HUES64 (cell line): ENCODE results near the gene LUC7L3.

ENCODE experiments used
- H3K27ac ChIP-seq: 2 replicates; pipeline ENCODE4 v1.7.0; 2013; ENCODE audit warnings: low read depth, low read length, inconsistent platforms
- H3K27me3 ChIP-seq: 2 replicates; pipeline ENCODE4 v1.6.1; 2013; ENCODE audit warnings: mild to moderate bottlenecking, low read length; ENCODE audit not compliant: insufficient read depth
- H3K36me3 ChIP-seq: 2 replicates; pipeline ENCODE4 v1.6.1; 2013; ENCODE audit warnings: mild to moderate bottlenecking, low read length; ENCODE audit not compliant: insufficient read depth
- H3K4me1 ChIP-seq: 2 replicates; pipeline ENCODE4 v1.6.1; 2013; ENCODE audit warnings: mild to moderate bottlenecking, low read length, moderate library complexity; ENCODE audit not compliant: insufficient read depth
- H3K4me3 ChIP-seq: 2 replicates; pipeline ENCODE4 v1.5.1; 2013; ENCODE audit warnings: mild to moderate bottlenecking, low read length, moderate library complexity
- H3K9ac ChIP-seq: 2 replicates; pipeline ENCODE4 v1.6.1; 2013; ENCODE audit warnings: mild to moderate bottlenecking, low read depth, low read length
- H3K9me3 ChIP-seq: 2 replicates; pipeline ENCODE4 v1.6.1; 2013; ENCODE audit warnings: low read depth, low read length; ENCODE audit not compliant: insufficient read depth
- WGBS: fragments of 150-250, 120-280 bp; methylation state at CpG from one replicate; pipeline ENCODE4 v1.1.7; 2013; ENCODE audit warnings: missing lambda C conversion rate; 5-methylcytosine and 5-hydroxymethylcytosine counted together

LUC7L3 gene

DNA sequence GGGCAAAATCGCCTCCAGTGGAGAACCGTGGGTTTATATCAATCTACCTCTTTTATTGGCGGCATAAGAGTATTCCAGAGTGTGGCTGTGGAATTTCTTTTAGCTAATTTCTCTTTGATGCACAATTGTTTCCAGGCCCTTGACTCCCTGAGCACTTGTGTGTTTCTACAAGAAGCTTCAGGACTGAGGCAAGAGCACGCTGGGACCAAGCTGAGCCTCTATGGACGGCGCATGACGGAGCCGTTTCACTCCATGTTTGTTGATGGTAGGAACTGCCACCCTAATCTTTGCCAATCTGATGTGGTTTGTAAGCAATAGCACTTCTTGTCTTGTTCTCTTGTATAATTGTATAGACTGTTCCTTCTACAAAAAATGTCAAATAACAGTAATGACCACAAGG lies 59.1 kb downstream of the LUC7L3 start:
- H3K36me3 ChIP-seq: no peaks in the 10 kb centered on the region
- no peaks in the 10 kb centered on the region for H3K4me1 ChIP-seq
- H3K9ac ChIP-seq: no peak overlapping the region
- H3K4me3 ChIP-seq: no peak overlapping the region
- no peaks in the 10 kb centered on the region for H3K9me3 ChIP-seq
- 91% methylated on average over 8 of the region's 8 CpGs for WGBS
- H3K27ac ChIP-seq: no peak overlapping the region
- H3K27me3 ChIP-seq: no peaks in the 10 kb centered on the region

DNA sequence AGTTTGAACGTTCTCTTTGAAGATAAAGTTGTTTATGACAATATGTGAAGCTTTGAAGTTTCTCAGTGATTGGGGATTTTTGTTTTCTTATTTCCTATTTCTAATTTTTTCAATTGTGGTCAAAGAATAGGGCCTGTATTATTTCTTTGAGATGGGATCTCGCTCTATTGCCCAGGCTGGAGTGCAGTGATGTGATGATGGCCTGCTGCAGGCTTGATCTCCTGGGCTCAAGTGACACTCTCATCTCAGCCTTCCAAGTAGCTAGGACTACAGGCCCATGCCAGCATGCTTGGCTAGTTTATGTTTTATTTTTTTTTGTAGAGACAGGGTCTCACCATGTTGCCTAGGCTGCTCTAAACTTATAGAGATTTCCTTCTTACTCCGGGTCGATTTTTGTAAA lies 59.6 kb downstream of the LUC7L3 start:
- Histone ChIP-seq H3K27ac (no peak overlapping the region), H3K9me3 (no peaks in the 10 kb centered on the region), H3K27me3 (no peaks in the 10 kb centered on the region), H3K36me3 (no peaks in the 10 kb centered on the region), H3K4me1 (no peaks in the 10 kb centered on the region), H3K9ac (no peak overlapping the region), H3K4me3 (no peak overlapping the region)
- WGBS: 83% methylated on average over 2 of the region's 4 CpGs

DNA sequence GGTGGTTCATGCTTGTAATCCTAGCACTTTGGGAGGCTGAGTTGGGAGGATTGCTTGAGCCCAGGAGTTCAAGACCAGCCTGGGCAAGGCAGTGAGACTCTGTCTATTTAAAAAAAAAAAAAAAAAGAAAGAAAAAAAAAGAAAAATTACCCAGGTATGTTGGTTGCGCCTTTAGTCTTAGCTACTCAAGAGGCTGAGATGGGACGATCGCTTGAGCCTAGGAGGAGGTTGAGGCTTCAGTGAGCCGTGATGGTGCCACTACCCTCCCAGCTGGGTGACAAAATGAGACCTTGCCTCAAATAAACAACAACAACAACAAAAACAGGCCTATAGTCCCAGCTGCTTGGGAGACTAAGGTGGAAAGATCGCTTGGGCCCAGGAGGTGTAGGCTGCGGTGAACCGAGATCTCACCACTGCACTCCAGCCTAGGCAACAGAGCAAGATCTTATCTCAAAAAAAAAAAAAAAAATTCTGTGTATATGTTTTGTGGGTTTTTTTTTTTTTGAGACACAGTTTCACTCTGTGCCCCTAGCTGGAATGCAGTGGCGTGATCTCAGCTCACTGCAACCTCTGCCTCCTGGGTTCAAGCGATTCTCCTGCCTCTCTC lies 60.4 kb downstream of the LUC7L3 start:
- Histone ChIP-seq H3K9ac (no peak overlapping the region), H3K27me3 (no peaks in the 10 kb centered on the region), H3K4me3 (no peak overlapping the region), H3K4me1 (no peaks in the 10 kb centered on the region), H3K9me3 (no peaks in the 10 kb centered on the region), H3K27ac (no peak overlapping the region), H3K36me3 (no peaks in the 10 kb centered on the region)
- 94% methylated on average over 9 of the region's 9 CpGs for WGBS

DNA sequence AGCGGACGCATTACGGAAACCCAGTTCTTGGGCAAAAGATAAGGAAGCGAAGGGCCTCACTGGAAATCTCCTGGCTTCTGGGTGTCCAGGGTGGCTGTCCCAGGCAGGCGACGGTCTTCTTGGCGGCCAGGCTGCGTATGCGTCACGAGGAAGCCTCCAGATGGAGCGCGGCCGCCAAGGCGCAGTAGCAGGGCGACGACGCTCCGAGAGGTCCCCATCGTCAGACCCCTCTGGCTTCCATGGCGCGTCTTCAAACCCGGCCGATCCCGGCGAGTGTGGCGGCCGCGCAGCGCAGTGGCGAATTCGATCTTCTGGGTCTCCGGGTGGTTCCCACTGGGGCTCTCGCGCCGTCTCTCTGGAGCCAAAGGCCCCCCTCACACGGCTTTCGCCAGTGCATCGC lies 61.8 kb downstream of the LUC7L3 start:
- H3K27me3 ChIP-seq: no peaks in the 10 kb centered on the region
- no peak overlapping the region for H3K4me3 ChIP-seq
- no peak overlapping the region for H3K27ac ChIP-seq
- H3K4me1 ChIP-seq: no peaks in the 10 kb centered on the region
- WGBS: 96% methylated on average over 38 of the region's 38 CpGs
- H3K9ac ChIP-seq: no peak overlapping the region
- no peaks in the 10 kb centered on the region for H3K36me3 ChIP-seq
- H3K9me3 ChIP-seq: no peaks in the 10 kb centered on the region

DNA sequence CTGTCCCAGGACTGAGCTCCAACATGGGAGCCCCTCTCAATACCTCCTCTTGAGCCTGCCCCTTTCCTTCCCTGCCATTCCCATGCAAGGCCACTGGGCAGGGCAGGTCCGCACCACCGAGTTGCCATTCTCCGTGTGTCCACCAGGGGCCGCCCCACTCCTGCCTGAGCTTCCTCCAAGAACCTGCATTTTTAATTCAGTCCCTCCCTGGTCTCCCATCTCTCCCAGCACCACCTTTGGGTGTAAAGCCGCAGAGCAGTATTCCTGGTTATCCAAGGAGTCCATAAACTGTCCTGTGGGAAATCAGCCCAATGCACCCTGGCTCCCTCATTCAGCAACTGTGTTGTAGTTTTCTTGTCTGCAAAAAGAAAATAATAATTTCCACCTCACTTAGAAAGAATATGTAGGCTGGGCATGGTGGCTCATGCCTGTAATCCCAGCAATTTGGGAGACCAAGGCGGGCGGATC lies 63.8 kb downstream of the LUC7L3 start:
- Histone ChIP-seq H3K9ac (no peak overlapping the region), H3K27ac (no peak overlapping the region), H3K27me3 (no peaks in the 10 kb centered on the region), H3K4me3 (no peak overlapping the region), H3K4me1 (no peaks in the 10 kb centered on the region), H3K36me3 (no peaks in the 10 kb centered on the region), H3K9me3 (no peaks in the 10 kb centered on the region)
- 32% methylated on average over 7 of the region's 7 CpGs for WGBS

DNA sequence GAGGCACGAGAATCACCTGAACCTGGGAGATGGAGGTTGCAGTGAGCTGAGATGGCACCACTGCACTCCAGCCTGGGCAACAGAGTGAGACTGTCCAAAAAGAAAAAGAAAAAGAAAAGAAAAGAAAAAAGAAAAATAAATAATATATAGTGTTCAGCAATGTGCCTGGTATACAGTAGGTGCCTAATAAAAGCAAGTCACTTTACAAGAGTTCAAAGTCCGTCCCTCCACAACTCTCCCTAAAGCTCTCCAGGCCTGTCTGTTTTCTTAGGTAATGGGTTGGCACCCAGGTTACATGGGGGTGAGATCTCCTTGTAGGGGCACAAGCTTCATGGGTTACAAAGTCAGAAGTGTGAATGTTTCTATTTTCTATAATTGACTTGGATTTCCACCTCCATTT lies 64.5 kb downstream of the LUC7L3 start:
- Histone ChIP-seq H3K27ac (no peak overlapping the region), H3K9ac (no peak overlapping the region), H3K9me3 (no peaks in the 10 kb centered on the region), H3K36me3 (no peaks in the 10 kb centered on the region), H3K27me3 (no peaks in the 10 kb centered on the region), H3K4me3 (no peak overlapping the region), H3K4me1 (no peaks in the 10 kb centered on the region)
- 86% methylated on average over 2 of the region's 2 CpGs for WGBS

DNA sequence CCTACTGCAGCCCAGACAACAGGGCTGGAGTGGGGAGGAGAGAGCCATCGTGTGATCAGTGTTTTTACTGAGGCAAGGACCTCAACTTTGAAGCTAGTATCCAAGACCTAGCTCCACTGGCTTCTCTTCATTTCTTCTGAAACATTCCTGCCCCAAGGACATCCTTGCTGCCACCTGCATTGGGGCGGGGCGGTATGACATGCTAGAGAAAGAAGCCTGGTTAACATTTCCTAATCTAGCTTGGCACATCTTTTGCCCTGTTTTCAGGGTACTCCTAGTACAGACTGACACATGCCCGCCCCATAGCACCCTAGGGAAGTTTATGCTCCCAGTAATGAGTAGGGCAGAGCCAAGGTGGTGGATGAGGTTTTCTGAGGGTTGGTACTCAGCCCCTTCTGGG lies 65.7 kb downstream of the LUC7L3 start:
- no peaks in the 10 kb centered on the region for H3K36me3 ChIP-seq
- H3K27ac ChIP-seq: no peak overlapping the region
- H3K9me3 ChIP-seq: no peaks in the 10 kb centered on the region
- no peaks in the 10 kb centered on the region for H3K27me3 ChIP-seq
- 78% methylated on average over 4 of the region's 4 CpGs for WGBS
- H3K4me3 ChIP-seq: no peak overlapping the region
- no peak overlapping the region for H3K9ac ChIP-seq
- no peaks in the 10 kb centered on the region for H3K4me1 ChIP-seq

DNA sequence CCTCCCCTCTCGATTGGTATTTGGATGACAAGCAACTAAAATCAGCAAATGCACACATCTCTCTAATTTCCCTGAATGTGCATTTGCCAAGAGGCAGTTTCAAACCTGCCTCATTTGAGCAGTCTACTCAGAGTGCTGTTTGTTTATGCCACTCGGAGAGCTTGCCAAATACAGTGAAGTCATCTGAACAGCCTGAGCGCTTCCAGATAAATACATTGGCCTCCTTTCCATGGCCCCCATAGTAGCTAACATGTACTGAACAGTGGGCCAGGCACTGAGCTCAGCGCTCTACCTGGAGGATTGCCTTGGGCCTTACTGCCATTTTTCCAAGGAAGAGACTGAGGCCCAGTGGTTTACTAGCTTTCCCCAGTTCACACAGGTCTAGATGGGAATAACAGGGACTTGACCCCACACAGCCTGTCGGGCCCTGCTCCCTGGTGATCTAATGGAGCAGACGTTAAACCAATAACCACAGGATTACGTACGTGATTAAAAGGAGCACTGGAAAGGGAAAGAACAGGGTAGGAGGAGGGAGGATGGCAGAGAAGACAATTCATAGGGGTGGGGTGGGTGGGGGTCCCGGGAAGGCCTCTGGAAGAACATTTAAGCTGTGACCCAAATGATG lies 66.7 kb downstream of the LUC7L3 start:
- no peak overlapping the region for H3K27ac ChIP-seq
- H3K9ac ChIP-seq: no peak overlapping the region
- H3K9me3 ChIP-seq: no peaks in the 10 kb centered on the region
- no peak overlapping the region for H3K4me3 ChIP-seq
- H3K4me1 ChIP-seq: no peaks in the 10 kb centered on the region
- no peaks in the 10 kb centered on the region for H3K27me3 ChIP-seq
- WGBS: 92% methylated on average over 9 of the region's 9 CpGs
- H3K36me3 ChIP-seq: no peaks in the 10 kb centered on the region

DNA sequence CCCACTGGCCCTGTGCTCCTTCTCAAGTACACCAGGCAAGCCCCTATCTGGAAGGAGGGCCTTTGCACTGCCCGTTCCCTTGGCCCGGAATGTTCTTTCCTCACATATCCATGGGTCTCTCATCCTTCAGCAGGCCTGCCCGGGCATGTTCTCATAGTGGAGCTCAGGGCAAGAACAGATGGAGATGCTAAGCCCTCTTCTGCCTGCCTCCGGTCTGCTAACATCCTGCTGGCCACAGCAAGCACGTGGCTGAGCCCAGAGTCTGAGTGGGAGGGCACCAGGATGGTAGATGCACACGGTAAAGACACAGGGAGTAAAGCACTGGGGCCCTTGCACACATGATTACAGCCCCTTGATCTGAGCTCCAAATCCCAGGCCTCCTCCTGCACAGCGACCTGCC lies 67.7 kb downstream of the LUC7L3 start:
- no peaks in the 10 kb centered on the region for H3K27me3 ChIP-seq
- H3K36me3 ChIP-seq: no peaks in the 10 kb centered on the region
- no peak overlapping the region for H3K9ac ChIP-seq
- no peak overlapping the region for H3K27ac ChIP-seq
- 92% methylated on average over 7 of the region's 7 CpGs for WGBS
- H3K4me1 ChIP-seq: no peaks in the 10 kb centered on the region
- H3K9me3 ChIP-seq: no peaks in the 10 kb centered on the region
- H3K4me3 ChIP-seq: no peak overlapping the region

DNA sequence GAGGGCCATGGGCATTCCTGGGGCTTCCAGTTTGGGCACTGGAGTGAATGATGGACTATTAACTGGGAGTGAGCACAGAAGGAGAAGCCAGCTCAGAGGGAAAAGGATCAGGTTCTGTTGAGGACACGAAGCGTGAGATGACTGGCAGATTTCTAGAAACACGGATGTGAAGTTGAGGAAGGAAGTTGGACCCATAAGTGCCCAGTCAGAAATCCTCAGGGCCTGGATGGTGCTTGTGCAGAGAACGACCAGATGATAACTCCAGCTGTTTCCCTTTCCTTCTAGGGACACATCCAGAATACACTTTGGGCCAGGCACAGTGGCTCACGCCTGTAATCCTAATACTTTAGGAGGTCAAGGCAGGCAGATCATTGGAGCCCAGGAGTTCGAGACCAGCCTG lies 71.2 kb downstream of the LUC7L3 start:
- H3K9me3 ChIP-seq: no peaks in the 10 kb centered on the region
- no peaks in the 10 kb centered on the region for H3K36me3 ChIP-seq
- WGBS: 98% methylated on average over 6 of the region's 6 CpGs
- H3K4me3 ChIP-seq: no peak overlapping the region
- no peak overlapping the region for H3K27ac ChIP-seq
- H3K27me3 ChIP-seq: no peaks in the 10 kb centered on the region; the same call in 1 of the 2 replicates
- H3K9ac ChIP-seq: no peak overlapping the region
- no peaks in the 10 kb centered on the region for H3K4me1 ChIP-seq

DNA sequence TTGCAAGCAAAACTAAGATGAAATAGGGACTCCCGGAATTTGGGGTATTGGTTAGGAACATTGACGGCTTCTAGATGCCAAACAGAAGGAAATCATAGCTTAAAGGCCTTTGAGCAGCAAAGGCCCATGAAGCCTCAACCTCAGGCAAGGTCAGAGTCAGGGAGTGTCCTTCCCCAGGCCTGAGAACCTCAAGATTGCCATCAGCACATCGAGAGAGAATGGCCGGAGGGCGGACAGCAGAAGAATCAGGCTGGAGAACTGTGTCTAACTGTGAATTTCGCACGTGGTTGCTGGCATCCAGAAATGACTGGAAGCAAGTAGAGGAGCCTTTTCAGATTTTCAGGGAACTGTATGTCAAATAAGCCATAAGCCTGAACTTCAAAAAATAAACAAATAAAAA lies 72.7 kb downstream of the LUC7L3 start:
- Histone ChIP-seq H3K36me3 (no peaks in the 10 kb centered on the region), H3K4me3 (no peak overlapping the region), H3K27me3 (no peaks in the 10 kb centered on the region; the same call in 1 of the 2 replicates), H3K9me3 (no peaks in the 10 kb centered on the region), H3K4me1 (peaks cover 2% of the 10 kb centered on the region; the same call in 1 of the 2 replicates), H3K27ac (no peak overlapping the region), H3K9ac (no peak overlapping the region)
- WGBS: 95% methylated on average over 7 of the region's 7 CpGs
